Right atrium auricular region (tissue), 2 donors: ENCODE data around the gene RIOX2. TPM values are rescaled to one million over a fixed set of nuclear protein-coding genes. Genes with fewer than 3 reads are reported as not detected.

ENCODE experiments used
- DNase-seq: peaks from one replicate; pipeline ENCODE4 v3.0.0-alpha.2; 2019; ENCODE audit warnings: low spot score
- H3K27ac ChIP-seq, 2 donors: fragments of 200-600 bp; sonication (generic); 1 replicate in 1 of 2; 2 replicates in 1 of 2; pipeline ENCODE4 v1.5.1; 2016 to 2019
- H3K27me3 ChIP-seq, 2 donors: fragments of 200-600 bp; sonication (generic); one replicate each; pipeline versions ENCODE4 v1.5.1 to v1.6.0; 2017 to 2019
- H3K36me3 ChIP-seq: fragments of 200-600 bp; sonication (generic); one replicate; pipeline ENCODE4 v1.5.1; 2016
- H3K4me1 ChIP-seq, 2 donors: fragments of 200-600 bp; sonication (generic); one replicate each; pipeline versions ENCODE4 v1.5.1 to v1.6.0; 2017 to 2019
- H3K4me3 ChIP-seq, 2 donors: fragments of 200-600 bp; sonication (generic); 1 replicate in 1 of 2; 2 replicates in 1 of 2; pipeline ENCODE4 v1.5.1; 2017 to 2019; ENCODE audit warnings: mild to moderate bottlenecking in 1 of 2, moderate library complexity in 1 of 2
- H3K9me3 ChIP-seq, 2 donors: fragments of 200-600 bp; sonication (generic); one replicate each; pipeline ENCODE4 v1.5.1; 2019
- CTCF ChIP-seq, 2 donors: fragments of 200-600 bp; sonication (generic); IDR thresholded peaks; one replicate each; pipeline ENCODE4 v1.5.1; 2019; ENCODE audit warnings: antibody characterized with exemption in 2 of 2
- total RNA-seq, 2 donors: library from RNA; depleted of rRNA; stranded (reverse); fragments of >200 nt; gene quantifications; one replicate each; pipeline ENCODE4 v1.1.0, GENCODE V29; 2016

The RIOX2 gene
- total RNA-seq, 2 donors from 2014 or later: 9.5 to 13.6 TPM

- Histone ChIP-seq H3K4me3 (peak overlapping the region in 1 of 2 donors; percentile 90), H3K4me1 (peaks cover 0 to 25% of the 10 kb centered on the region in 2 donors), H3K9me3 (no peaks in the 10 kb centered on the region), H3K27ac (peak overlapping the region in 1 of 2 donors; percentile 90), H3K36me3 (no peaks in the 10 kb centered on the region), H3K27me3 (no peaks in the 10 kb centered on the region)
- DNase-seq: no peak
- TF ChIP-seq CTCF (IDR thresholded peaks at IDR 0.05): no peak
Measured at GRCh38 chr3:97972976-97973375, 745 bp upstream of the RIOX2 start.

- TF ChIP-seq CTCF (IDR thresholded peaks at IDR 0.05): no peak
- Histone ChIP-seq H3K4me1 (peaks cover 0 to 25% of the 10 kb centered on the region in 2 donors), H3K36me3 (no peaks in the 10 kb centered on the region), H3K27me3 (no peaks in the 10 kb centered on the region), H3K4me3 (peak overlapping the region; percentile 64 to 90), H3K27ac (peak overlapping the region; percentile 87 to 90), H3K9me3 (no peaks in the 10 kb centered on the region)
- no peak for DNase-seq
Measured at GRCh38 chr3:97970956-97971620, 1.1 kb downstream of the RIOX2 start.

- Histone ChIP-seq H3K4me1 (peaks cover 0 to 29% of the 10 kb centered on the region in 2 donors), H3K4me3 (no peak overlapping the region), H3K27ac (no peak overlapping the region), H3K36me3 (no peaks in the 10 kb centered on the region), H3K27me3 (no peaks in the 10 kb centered on the region), H3K9me3 (no peaks in the 10 kb centered on the region)
- DNase-seq: no peak
- no peak for TF ChIP-seq CTCF (IDR thresholded peaks at IDR 0.05)
Measured at GRCh38 chr3:97970156-97970555, 2.1 kb downstream of the RIOX2 start.

- H3K4me1 ChIP-seq: peaks cover 0 to 29% of the 10 kb centered on the region in 2 donors
- no peaks in the 10 kb centered on the region for H3K27me3 ChIP-seq
- no peak for TF ChIP-seq CTCF (IDR thresholded peaks at IDR 0.05)
- DNase-seq: no peak
- no peak overlapping the region for H3K27ac ChIP-seq
- no peak overlapping the region for H3K4me3 ChIP-seq
- no peaks in the 10 kb centered on the region for H3K9me3 ChIP-seq
- no peaks in the 10 kb centered on the region for H3K36me3 ChIP-seq
Measured at GRCh38 chr3:97969541-97969940, 2.7 kb downstream of the RIOX2 start.

GRCh38 chr3:97968376-97968775, 3.9 kb downstream of the RIOX2 start:
- Histone ChIP-seq H3K4me1 (peaks cover 0 to 29% of the 10 kb centered on the region in 2 donors), H3K9me3 (no peaks in the 10 kb centered on the region), H3K36me3 (no peaks in the 10 kb centered on the region), H3K27ac (no peak overlapping the region), H3K4me3 (no peak overlapping the region), H3K27me3 (no peaks in the 10 kb centered on the region)
- TF ChIP-seq CTCF (IDR thresholded peaks at IDR 0.05): no peak
- DNase-seq: no peak

- Histone ChIP-seq H3K27me3 (no peaks in the 10 kb centered on the region), H3K4me1 (peaks cover 0 to 28% of the 10 kb centered on the region in 2 donors), H3K4me3 (no peak overlapping the region), H3K36me3 (no peaks in the 10 kb centered on the region), H3K27ac (no peak overlapping the region), H3K9me3 (no peaks in the 10 kb centered on the region)
- TF ChIP-seq CTCF (IDR thresholded peaks at IDR 0.05): no peak
- no peak for DNase-seq
Measured at GRCh38 chr3:97967966-97968365, 4.3 kb downstream of the RIOX2 start.
